ENCODE data around the gene MOB3C.

Gene MOB3C

DNA sequence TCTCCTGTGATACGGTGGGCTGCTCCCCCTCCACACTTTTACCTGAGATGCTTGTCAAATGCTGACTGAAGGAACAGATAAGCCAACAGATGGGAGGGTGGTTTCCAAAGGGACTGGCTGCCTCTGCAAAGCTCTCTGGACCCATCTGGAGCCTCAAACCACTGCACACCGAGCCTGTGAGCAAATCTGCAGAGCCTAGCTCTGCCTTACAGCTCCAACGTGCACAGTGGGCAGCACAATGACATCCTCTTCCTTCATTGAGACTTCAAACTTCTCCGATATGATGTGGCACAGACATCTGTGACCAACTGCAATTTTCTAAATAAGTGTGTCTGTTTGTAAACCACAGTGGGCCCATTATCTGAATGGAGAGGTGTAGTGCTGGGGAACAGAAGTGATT, 38.9 kb downstream of the MOB3C start:
- Histone ChIP-seq H3K4me2 (ENCODE audit: low read depth, low read length) (no peak overlapping the region), H4K20me1 (ENCODE audit: insufficient read depth, low read length) (no peaks in the 10 kb centered on the region), H3K4me3 (ENCODE audit: low read length) (no peak overlapping the region), H3K4me1 (ENCODE audit: low read length) (no peaks in the 10 kb centered on the region), H3K27ac (ENCODE audit: low read length) (no peak overlapping the region), H3K27me3 (replicated peaks; ENCODE audit: insufficient read depth, low read length) (no peaks in the 10 kb centered on the region), H3F3A (ENCODE audit: insufficient read depth, low read length) (no peaks in the 10 kb centered on the region), H3K36me3 (replicated peaks; ENCODE audit: insufficient read depth, low read length) (no peaks in the 10 kb centered on the region), H3K9me2 (replicated peaks; ENCODE audit: insufficient read depth, low read length) (no peaks in the 10 kb centered on the region), H2AFZ (ENCODE audit: low read length) (no peak overlapping the region), H3K9ac (ENCODE audit: low read length) (no peak overlapping the region), H3K79me2 (ENCODE audit: low read length) (no peaks in the 10 kb centered on the region), H3K9me3 (replicated peaks; ENCODE audit: insufficient read depth, low read length) (no peaks in the 10 kb centered on the region)
- no peak for DNase-seq
- TF ChIP-seq, protein P1, sequence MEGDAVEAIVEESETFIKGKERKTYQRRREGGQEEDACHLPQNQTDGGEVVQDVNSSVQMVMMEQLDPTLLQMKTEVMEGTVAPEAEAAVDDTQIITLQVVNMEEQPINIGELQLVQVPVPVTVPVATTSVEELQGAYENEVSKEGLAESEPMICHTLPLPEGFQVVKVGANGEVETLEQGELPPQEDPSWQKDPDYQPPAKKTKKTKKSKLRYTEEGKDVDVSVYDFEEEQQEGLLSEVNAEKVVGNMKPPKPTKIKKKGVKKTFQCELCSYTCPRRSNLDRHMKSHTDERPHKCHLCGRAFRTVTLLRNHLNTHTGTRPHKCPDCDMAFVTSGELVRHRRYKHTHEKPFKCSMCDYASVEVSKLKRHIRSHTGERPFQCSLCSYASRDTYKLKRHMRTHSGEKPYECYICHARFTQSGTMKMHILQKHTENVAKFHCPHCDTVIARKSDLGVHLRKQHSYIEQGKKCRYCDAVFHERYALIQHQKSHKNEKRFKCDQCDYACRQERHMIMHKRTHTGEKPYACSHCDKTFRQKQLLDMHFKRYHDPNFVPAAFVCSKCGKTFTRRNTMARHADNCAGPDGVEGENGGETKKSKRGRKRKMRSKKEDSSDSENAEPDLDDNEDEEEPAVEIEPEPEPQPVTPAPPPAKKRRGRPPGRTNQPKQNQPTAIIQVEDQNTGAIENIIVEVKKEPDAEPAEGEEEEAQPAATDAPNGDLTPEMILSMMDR (IDR thresholded peaks at IDR 0.05; ENCODE audit: low read length) = no peak
- TF ChIP-seq EZH2phosphoT487 (IDR thresholded peaks at IDR 0.05; ENCODE audit: low read length) = no peak
- no peak for TF ChIP-seq EZH2 (optimal IDR thresholded peaks at IDR 0.05; ENCODE audit: low read depth, low read length)

DNA sequence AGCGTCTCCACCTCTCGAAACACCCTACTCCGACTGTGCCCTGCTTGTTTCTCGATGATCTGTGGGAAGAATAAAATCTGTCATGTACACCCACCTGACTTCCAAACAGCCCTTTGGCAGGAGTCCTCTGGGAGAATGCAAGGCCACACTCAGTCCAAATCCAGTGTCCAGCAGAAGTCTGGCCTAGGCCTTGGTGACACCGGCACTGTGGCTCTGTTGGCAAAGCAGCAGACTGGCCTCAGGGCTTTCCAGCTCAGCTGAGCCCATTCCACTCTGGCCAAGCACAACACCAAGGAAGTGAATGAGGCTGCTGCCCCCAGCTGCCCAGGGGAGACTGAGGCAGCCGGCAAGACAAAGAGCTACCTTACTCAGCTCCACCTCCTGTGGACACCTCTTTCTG, 40.0 kb downstream of the MOB3C start:
- Histone ChIP-seq H3K27ac (ENCODE audit: low read length) (no peak overlapping the region), H3K9ac (ENCODE audit: low read length) (no peak overlapping the region), H2AFZ (ENCODE audit: low read length) (no peak overlapping the region), H3K36me3 (replicated peaks; ENCODE audit: insufficient read depth, low read length) (no peaks in the 10 kb centered on the region), H3K4me1 (ENCODE audit: low read length) (no peaks in the 10 kb centered on the region), H3F3A (ENCODE audit: insufficient read depth, low read length) (no peaks in the 10 kb centered on the region), H3K9me3 (replicated peaks; ENCODE audit: insufficient read depth, low read length) (no peaks in the 10 kb centered on the region), H3K27me3 (replicated peaks; ENCODE audit: insufficient read depth, low read length) (no peaks in the 10 kb centered on the region), H4K20me1 (ENCODE audit: insufficient read depth, low read length) (no peaks in the 10 kb centered on the region), H3K4me3 (ENCODE audit: low read length) (no peak overlapping the region), H3K4me2 (ENCODE audit: low read depth, low read length) (no peak overlapping the region), H3K79me2 (ENCODE audit: low read length) (no peaks in the 10 kb centered on the region), H3K9me2 (replicated peaks; ENCODE audit: insufficient read depth, low read length) (no peaks in the 10 kb centered on the region)
- DNase-seq = no peak
- no peak for TF ChIP-seq EZH2 (optimal IDR thresholded peaks at IDR 0.05; ENCODE audit: low read depth, low read length)

DNA sequence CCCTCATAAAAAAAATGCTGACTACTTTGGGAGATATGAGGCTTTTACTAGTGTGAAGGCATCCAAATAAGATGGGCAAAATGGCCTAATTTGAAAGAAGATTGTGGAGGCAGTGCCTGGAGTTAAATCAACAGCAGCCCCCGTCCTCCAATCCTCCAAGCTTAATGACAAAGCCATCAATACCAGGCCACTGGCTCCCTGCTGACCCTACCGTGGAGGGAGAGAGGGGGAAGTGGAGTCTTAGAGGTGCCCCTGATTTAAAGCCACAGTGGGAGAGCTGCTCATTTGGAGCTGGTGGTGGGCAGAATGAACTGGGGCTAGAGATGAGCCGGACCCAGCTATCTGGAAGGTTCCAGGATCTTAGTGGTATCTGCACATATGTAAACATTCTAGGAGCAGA, 40.8 kb downstream of the MOB3C start:
- Histone ChIP-seq H3K4me1 (ENCODE audit: low read length) (no peaks in the 10 kb centered on the region), H3K27me3 (replicated peaks; ENCODE audit: insufficient read depth, low read length) (no peaks in the 10 kb centered on the region), H3K9ac (ENCODE audit: low read length) (no peak overlapping the region), H3K4me2 (ENCODE audit: low read depth, low read length) (no peak overlapping the region), H3K79me2 (ENCODE audit: low read length) (no peaks in the 10 kb centered on the region), H3K9me3 (replicated peaks; ENCODE audit: insufficient read depth, low read length) (no peaks in the 10 kb centered on the region), H3K4me3 (ENCODE audit: low read length) (no peak overlapping the region), H3K36me3 (replicated peaks; ENCODE audit: insufficient read depth, low read length) (no peaks in the 10 kb centered on the region), H3K27ac (ENCODE audit: low read length) (no peak overlapping the region), H3F3A (ENCODE audit: insufficient read depth, low read length) (no peaks in the 10 kb centered on the region), H4K20me1 (ENCODE audit: insufficient read depth, low read length) (no peaks in the 10 kb centered on the region), H2AFZ (ENCODE audit: low read length) (no peak overlapping the region), H3K9me2 (replicated peaks; ENCODE audit: insufficient read depth, low read length) (no peaks in the 10 kb centered on the region)
- TF ChIP-seq EZH2phosphoT487 (IDR thresholded peaks at IDR 0.05; ENCODE audit: low read length) (no peak), EZH2 (optimal IDR thresholded peaks at IDR 0.05; ENCODE audit: low read depth, low read length) (no peak)
- TF ChIP-seq, protein P1 (IDR thresholded peaks at IDR 0.05; ENCODE audit: low read length) = no peak
- DNase-seq = no peak

DNA sequence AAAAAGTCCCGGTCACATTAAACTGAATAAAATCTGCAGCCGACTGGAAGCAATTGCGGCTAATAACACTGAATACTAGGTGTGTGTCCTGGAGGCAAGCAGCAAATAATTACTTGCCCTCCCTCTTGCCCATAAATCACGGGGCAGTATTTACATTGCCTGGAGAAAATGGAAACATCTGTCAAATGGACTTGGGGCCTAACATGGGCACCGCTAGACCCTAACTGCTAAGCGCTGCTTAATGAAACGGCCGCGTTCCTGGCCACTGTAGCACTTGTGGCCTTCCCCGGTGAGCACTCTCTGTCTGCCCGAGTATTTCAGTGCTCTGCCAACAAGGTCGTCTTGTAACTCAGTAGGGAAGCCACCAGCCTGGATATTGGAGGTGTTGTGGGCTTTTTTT, 41.3 kb downstream of the MOB3C start:
- Histone ChIP-seq H3F3A (ENCODE audit: insufficient read depth, low read length) (no peaks in the 10 kb centered on the region), H3K9me3 (replicated peaks; ENCODE audit: insufficient read depth, low read length) (no peaks in the 10 kb centered on the region), H3K79me2 (ENCODE audit: low read length) (no peaks in the 10 kb centered on the region), H3K27me3 (replicated peaks; ENCODE audit: insufficient read depth, low read length) (no peaks in the 10 kb centered on the region), H3K36me3 (replicated peaks; ENCODE audit: insufficient read depth, low read length) (no peaks in the 10 kb centered on the region), H3K4me3 (ENCODE audit: low read length) (no peak overlapping the region), H3K4me1 (ENCODE audit: low read length) (no peaks in the 10 kb centered on the region), H3K27ac (ENCODE audit: low read length) (no peak overlapping the region), H3K4me2 (ENCODE audit: low read depth, low read length) (no peak overlapping the region), H2AFZ (ENCODE audit: low read length) (no peak overlapping the region), H4K20me1 (ENCODE audit: insufficient read depth, low read length) (no peaks in the 10 kb centered on the region), H3K9ac (ENCODE audit: low read length) (no peak overlapping the region), H3K9me2 (replicated peaks; ENCODE audit: insufficient read depth, low read length) (no peaks in the 10 kb centered on the region)
- no peak for DNase-seq
- TF ChIP-seq, protein P1 (IDR thresholded peaks at IDR 0.05; ENCODE audit: low read length) = no peak
- no peak for TF ChIP-seq EZH2phosphoT487 (IDR thresholded peaks at IDR 0.05; ENCODE audit: low read length)
- TF ChIP-seq EZH2 (optimal IDR thresholded peaks at IDR 0.05; ENCODE audit: low read depth, low read length) = no peak
